ENCODE results near the gene TMEM178A. TPM values are rescaled to one million over a fixed set of nuclear protein-coding genes. Genes with fewer than 3 reads are reported as not detected.

TMEM178A gene
- total RNA-seq, 2 experiments from 2014 or later = 0.22 to 0.53 TPM

DNA sequence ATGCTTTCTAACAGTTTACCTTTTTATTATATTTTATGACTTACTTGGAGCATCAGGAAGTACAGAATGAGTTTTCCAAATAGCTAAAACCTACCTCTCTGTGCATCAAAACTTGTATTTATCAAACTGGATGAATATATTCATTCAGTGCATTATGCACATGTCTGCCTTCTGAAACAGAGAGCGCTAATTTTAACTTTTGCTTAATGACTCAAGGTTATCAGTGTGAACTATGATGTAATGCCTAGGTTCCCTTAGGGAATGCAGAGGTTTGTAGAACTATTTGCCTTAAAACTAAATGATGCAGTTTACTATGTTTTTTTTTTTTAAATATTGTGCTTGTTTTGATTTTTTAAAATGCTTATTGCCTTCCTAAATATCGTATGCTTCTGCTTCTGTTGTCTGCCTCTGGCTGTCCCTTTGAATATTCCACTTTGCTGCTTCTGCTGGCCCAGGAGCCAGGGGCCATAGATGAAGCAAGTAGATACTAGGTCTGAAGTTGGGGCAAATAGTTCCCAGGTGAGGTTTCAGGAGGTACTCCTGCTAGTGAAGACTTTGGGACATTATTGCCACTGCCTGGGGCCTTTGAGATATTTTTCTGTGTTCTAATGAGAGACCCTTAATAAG, 16.5 kb downstream of the TMEM178A start:
- Histone ChIP-seq H3K4me1 (ENCODE audit: insufficient read depth, low read length) (no peaks in the 10 kb centered on the region), H3K36me3 (ENCODE audit: insufficient read depth, low read length) (no peaks in the 10 kb centered on the region), H3K27ac (ENCODE audit: low read depth in 1 of 2, low read length in 2 of 2) (no peak overlapping the region), H3K9me3 (ENCODE audit: control insufficient read depth in 1 of 2, insufficient read depth in 1 of 2, low read length in 2 of 2) (peaks cover 0 to 3% of the 10 kb centered on the region in 2 experiments), H3K27me3 (ENCODE audit: control insufficient read depth in 1 of 2, insufficient read depth in 2 of 2, low read length in 2 of 2) (peaks cover 6 to 9% of the 10 kb centered on the region in 2 experiments), H3K4me3 (ENCODE audit: low read length) (no peak overlapping the region)
- Mint-ChIP-seq H3K4me3 (no peak overlapping the region), H3K4me1 (ENCODE audit: low read depth) (no peaks in the 10 kb centered on the region), H3K27me3 (peaks cover 45% of the 10 kb centered on the region), H3K27ac (no peak overlapping the region), H3K9me3 (no peaks in the 10 kb centered on the region), H3K36me3 (ENCODE audit: low read depth) (no peaks in the 10 kb centered on the region)
- DNase-seq (no peak), ATAC-seq (ENCODE audit: poor library complexity) (no peak)
- ChIA-PET CTCF (no interaction called here), POLR2A (no interaction called here)
- intact Hi-C loops (cut with DNase I, micrococcal nuclease) = no loop called here
- TF ChIP-seq, protein P1, sequence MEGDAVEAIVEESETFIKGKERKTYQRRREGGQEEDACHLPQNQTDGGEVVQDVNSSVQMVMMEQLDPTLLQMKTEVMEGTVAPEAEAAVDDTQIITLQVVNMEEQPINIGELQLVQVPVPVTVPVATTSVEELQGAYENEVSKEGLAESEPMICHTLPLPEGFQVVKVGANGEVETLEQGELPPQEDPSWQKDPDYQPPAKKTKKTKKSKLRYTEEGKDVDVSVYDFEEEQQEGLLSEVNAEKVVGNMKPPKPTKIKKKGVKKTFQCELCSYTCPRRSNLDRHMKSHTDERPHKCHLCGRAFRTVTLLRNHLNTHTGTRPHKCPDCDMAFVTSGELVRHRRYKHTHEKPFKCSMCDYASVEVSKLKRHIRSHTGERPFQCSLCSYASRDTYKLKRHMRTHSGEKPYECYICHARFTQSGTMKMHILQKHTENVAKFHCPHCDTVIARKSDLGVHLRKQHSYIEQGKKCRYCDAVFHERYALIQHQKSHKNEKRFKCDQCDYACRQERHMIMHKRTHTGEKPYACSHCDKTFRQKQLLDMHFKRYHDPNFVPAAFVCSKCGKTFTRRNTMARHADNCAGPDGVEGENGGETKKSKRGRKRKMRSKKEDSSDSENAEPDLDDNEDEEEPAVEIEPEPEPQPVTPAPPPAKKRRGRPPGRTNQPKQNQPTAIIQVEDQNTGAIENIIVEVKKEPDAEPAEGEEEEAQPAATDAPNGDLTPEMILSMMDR (IDR thresholded peaks at IDR 0.05) = no peak

DNA sequence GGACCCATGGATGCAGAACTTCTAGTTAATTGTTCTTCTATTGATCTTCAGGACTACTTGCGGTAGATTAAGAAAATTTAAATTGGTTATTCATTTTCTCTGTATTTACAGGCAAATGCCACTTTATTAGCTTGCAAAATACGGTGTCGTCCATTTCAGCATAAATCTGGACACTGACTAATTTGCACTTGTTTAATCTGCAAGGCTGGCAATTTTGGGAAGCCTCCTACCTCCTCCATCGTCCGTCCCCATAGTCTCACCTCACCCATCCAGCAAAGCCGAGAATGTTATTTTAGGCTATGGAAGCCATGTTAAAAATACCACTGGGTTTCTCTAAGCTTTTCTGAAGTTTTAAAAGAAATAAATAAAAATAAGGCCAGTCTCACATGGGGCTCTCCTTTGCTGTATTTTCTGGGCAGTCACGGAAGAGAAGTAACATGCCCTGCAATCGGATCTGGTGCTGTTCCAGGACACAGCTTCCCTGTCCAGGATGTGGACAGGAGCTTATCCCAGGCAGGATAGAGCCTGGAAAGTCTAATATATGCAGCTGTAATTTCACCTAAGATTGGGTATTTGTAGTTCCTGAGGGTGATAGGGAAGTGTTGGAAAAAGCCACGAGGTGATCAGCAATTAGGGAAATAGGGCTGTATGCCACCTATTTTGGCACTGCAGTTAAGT, 17.4 kb downstream of the TMEM178A start:
- ATAC-seq (ENCODE audit: poor library complexity) (no peak), DNase-seq (no peak)
- ChIA-PET CTCF (no interaction called here), POLR2A (no interaction called here)
- no peak overlapping the region for H3K4me3 ChIP-seq (ENCODE audit: low read length)
- H3K36me3 ChIP-seq (ENCODE audit: insufficient read depth, low read length) = no peaks in the 10 kb centered on the region
- no peaks in the 10 kb centered on the region for H3K4me1 ChIP-seq (ENCODE audit: insufficient read depth, low read length)
- TF ChIP-seq, protein P1 (IDR thresholded peaks at IDR 0.05) = no peak
- no peak overlapping the region for H3K27ac Mint-ChIP-seq
- no peaks in the 10 kb centered on the region for H3K9me3 Mint-ChIP-seq
- peaks cover 0 to 3% of the 10 kb centered on the region in 2 experiments for H3K9me3 ChIP-seq (ENCODE audit: control insufficient read depth in 1 of 2, insufficient read depth in 1 of 2, low read length in 2 of 2)
- H3K27me3 ChIP-seq (ENCODE audit: control insufficient read depth in 1 of 2, insufficient read depth in 2 of 2, low read length in 2 of 2) = peaks cover 6 to 11% of the 10 kb centered on the region in 2 experiments
- no peak overlapping the region for H3K27ac ChIP-seq (ENCODE audit: low read depth in 1 of 2, low read length in 2 of 2)
- H3K4me3 Mint-ChIP-seq = no peak overlapping the region
- intact Hi-C loops (cut with DNase I, micrococcal nuclease) = no loop called here
- H3K36me3 Mint-ChIP-seq (ENCODE audit: low read depth) = no peaks in the 10 kb centered on the region
- peaks cover 46% of the 10 kb centered on the region for H3K27me3 Mint-ChIP-seq
- H3K4me1 Mint-ChIP-seq (ENCODE audit: low read depth) = no peaks in the 10 kb centered on the region

DNA sequence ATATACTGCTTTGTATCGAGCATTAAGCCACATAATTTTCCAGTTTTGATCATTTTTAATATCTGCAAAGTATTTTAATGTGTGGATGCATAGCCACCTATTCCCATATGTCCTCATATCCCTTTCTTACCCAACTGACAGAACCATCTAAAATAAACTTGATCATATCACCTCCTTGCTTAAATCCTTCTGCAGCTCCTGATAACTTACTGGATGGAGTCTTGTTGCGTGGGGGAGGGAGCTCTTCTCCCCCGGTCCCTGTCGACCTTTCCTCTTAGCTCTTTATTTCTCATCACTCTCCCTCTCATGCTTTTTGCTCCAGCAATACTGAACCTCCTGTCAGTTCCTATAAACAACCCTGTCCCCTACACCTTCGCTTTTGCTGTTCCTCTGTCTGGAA, 18.7 kb downstream of the TMEM178A start:
- POLR2A ChIA-PET = no interaction called here
- Histone ChIP-seq H3K9me3 (ENCODE audit: control insufficient read depth in 1 of 2, insufficient read depth in 1 of 2, low read length in 2 of 2) (peaks cover 0 to 3% of the 10 kb centered on the region in 2 experiments), H3K4me1 (ENCODE audit: insufficient read depth, low read length) (no peaks in the 10 kb centered on the region), H3K36me3 (ENCODE audit: insufficient read depth, low read length) (no peaks in the 10 kb centered on the region), H3K27me3 (ENCODE audit: control insufficient read depth in 1 of 2, insufficient read depth in 2 of 2, low read length in 2 of 2) (peaks cover 6 to 11% of the 10 kb centered on the region in 2 experiments), H3K4me3 (ENCODE audit: low read length) (no peak overlapping the region), H3K27ac (ENCODE audit: low read depth in 1 of 2, low read length in 2 of 2) (no peak overlapping the region)
- Mint-ChIP-seq H3K4me3 (no peak overlapping the region), H3K27me3 (peaks cover 52% of the 10 kb centered on the region), H3K4me1 (ENCODE audit: low read depth) (no peaks in the 10 kb centered on the region), H3K9me3 (no peaks in the 10 kb centered on the region), H3K36me3 (ENCODE audit: low read depth) (no peaks in the 10 kb centered on the region), H3K27ac (no peak overlapping the region)
- intact Hi-C loops (cut with DNase I, micrococcal nuclease) = no loop called here
- TF ChIP-seq, protein P1 (IDR thresholded peaks at IDR 0.05) = no peak
- DNase-seq = no peak
- ATAC-seq (ENCODE audit: poor library complexity) = no peak
- CTCF ChIA-PET = no interaction called here

All from CD4-positive, alpha-beta T cell (primary cell).